ENCODE measurements around the gene EIF3B. TPM values are rescaled to one million over a fixed set of nuclear protein-coding genes. Genes with fewer than 3 reads are reported as not detected.

Gene EIF3B
- total and polyA plus RNA-seq, 9 of the 15 experiments (the other 6 are each of a cell fraction or from before 2014, with no cell fraction given): 25.9 to 494 (median 357) TPM

DNA sequence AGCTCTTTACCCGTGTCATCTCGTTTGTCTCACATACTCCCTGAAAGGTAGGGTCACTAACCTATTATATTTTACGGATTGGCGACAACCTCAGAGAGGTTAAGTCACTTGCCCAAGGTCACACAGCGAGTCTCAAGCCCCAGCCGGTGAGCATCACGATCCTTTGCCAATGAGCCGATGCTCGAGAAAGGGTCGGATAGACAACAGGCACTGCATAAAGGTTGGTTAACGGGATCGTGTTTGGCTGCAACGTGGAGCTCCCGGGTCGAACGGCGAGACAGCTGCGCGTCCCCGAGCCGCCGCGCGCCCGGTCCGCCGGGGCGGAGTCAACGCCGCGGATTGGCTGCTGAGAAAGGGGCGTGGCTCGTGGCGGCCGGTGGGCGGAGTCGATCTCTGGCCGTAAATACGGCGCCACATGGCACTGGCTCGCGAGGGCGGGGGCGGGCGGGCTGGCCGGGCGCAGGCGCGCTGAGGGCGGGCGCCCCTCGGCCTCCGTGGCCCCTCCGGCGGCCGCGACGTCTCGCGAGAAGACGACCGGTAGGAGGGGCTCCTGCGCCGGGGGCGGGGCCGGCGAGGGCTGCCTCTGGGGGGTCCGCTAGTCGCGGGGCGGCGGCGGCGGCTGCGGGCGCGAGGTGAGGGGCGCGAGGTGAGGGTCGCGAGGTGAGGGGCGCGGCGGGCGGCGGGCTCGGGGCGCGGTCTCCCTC lies 48.5 kb downstream of the EIF3B start, which contains the start of gene CHST12 (continued):
- no peak for TF ChIP-seq FOS (IDR thresholded peaks at IDR 0.05; ENCODE audit: extremely low read depth, insufficient read length)
- TF ChIP-seq TBP (optimal IDR thresholded peaks at IDR 0.05; ENCODE audit: low read depth, low read length): peak; percentile 49
- TF ChIP-seq, protein P1, sequence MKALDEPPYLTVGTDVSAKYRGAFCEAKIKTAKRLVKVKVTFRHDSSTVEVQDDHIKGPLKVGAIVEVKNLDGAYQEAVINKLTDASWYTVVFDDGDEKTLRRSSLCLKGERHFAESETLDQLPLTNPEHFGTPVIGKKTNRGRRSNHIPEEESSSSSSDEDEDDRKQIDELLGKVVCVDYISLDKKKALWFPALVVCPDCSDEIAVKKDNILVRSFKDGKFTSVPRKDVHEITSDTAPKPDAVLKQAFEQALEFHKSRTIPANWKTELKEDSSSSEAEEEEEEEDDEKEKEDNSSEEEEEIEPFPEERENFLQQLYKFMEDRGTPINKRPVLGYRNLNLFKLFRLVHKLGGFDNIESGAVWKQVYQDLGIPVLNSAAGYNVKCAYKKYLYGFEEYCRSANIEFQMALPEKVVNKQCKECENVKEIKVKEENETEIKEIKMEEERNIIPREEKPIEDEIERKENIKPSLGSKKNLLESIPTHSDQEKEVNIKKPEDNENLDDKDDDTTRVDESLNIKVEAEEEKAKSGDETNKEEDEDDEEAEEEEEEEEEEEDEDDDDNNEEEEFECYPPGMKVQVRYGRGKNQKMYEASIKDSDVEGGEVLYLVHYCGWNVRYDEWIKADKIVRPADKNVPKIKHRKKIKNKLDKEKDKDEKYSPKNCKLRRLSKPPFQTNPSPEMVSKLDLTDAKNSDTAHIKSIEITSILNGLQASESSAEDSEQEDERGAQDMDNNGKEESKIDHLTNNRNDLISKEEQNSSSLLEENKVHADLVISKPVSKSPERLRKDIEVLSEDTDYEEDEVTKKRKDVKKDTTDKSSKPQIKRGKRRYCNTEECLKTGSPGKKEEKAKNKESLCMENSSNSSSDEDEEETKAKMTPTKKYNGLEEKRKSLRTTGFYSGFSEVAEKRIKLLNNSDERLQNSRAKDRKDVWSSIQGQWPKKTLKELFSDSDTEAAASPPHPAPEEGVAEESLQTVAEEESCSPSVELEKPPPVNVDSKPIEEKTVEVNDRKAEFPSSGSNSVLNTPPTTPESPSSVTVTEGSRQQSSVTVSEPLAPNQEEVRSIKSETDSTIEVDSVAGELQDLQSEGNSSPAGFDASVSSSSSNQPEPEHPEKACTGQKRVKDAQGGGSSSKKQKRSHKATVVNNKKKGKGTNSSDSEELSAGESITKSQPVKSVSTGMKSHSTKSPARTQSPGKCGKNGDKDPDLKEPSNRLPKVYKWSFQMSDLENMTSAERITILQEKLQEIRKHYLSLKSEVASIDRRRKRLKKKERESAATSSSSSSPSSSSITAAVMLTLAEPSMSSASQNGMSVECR (CRISPR knock-in tag; IDR thresholded peaks at IDR 0.05): peak; percentile 54; the same call in 1 of the 2 replicates
- TF ChIP-seq, protein P2, sequence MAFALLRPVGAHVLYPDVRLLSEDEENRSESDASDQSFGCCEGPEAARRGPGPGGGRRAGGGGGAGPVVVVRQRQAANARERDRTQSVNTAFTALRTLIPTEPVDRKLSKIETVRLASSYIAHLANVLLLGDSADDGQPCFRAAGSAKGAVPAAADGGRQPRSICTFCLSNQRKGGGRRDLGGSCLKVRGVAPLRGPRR (CRISPR knock-in tag; IDR thresholded peaks at IDR 0.05): no peak
- TF ChIP-seq, protein P3, sequence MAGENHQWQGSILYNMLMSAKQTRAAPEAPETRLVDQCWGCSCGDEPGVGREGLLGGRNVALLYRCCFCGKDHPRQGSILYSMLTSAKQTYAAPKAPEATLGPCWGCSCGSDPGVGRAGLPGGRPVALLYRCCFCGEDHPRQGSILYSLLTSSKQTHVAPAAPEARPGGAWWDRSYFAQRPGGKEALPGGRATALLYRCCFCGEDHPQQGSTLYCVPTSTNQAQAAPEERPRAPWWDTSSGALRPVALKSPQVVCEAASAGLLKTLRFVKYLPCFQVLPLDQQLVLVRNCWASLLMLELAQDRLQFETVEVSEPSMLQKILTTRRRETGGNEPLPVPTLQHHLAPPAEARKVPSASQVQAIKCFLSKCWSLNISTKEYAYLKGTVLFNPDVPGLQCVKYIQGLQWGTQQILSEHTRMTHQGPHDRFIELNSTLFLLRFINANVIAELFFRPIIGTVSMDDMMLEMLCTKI (IDR thresholded peaks at IDR 0.05; ENCODE audit: partially characterized antibody): no peak
- 0 out of 2 replicates have a peak, but pooled peaks have one; percentile 16 for TF ChIP-seq RAD51 (IDR thresholded peaks at IDR 0.05; ENCODE audit: borderline replicate concordance, low read depth)
- TF ChIP-seq RBBP5 (IDR thresholded peaks at IDR 0.05; ENCODE audit: borderline replicate concordance, insufficient read depth, low read length, poor library complexity, severe bottlenecking): no peak
- no peak for TF ChIP-seq KLF16 (IDR thresholded peaks at IDR 0.05)
- peak; percentile 99 for TF ChIP-seq CBX1 (IDR thresholded peaks at IDR 0.05; ENCODE audit: low read depth)
- no peak for TF ChIP-seq TEAD4 (IDR thresholded peaks at IDR 0.05; ENCODE audit: low read length)
- TF ChIP-seq TEAD4 (CRISPR knock-in tag; IDR thresholded peaks at IDR 0.05; ENCODE audit: borderline replicate concordance): no peak
- TF ChIP-seq HDGF (IDR thresholded peaks at IDR 0.05): peak; percentile 100
- TF ChIP-seq SAP30 (IDR thresholded peaks at IDR 0.05; ENCODE audit: borderline replicate concordance, insufficient read depth, low read depth, low read length, poor library complexity, severe bottlenecking): no peak
- TF ChIP-seq TRIM24 (IDR thresholded peaks at IDR 0.05): 0 out of 4 replicates have a peak, but pooled peaks of 1 of the 2 experiments have one; percentile 54
- no peak for TF ChIP-seq ZNF445 (CRISPR knock-in tag; IDR thresholded peaks at IDR 0.05; ENCODE audit: low read depth)
- TF ChIP-seq TARDBP (IDR thresholded peaks at IDR 0.05): no peak
- peak; percentile 76 for TF ChIP-seq HMGN3 (IDR thresholded peaks at IDR 0.05; ENCODE audit: borderline replicate concordance, extremely low read depth, insufficient read length, low read depth, low read length)
- TF ChIP-seq RBM25 (IDR thresholded peaks at IDR 0.05; ENCODE audit: low read depth, low read length, severe bottlenecking): peak; percentile 98
- peak; percentile 20 for TF ChIP-seq NUFIP1 (IDR thresholded peaks at IDR 0.05; ENCODE audit: partially characterized antibody)
- TF ChIP-seq, protein P4, sequence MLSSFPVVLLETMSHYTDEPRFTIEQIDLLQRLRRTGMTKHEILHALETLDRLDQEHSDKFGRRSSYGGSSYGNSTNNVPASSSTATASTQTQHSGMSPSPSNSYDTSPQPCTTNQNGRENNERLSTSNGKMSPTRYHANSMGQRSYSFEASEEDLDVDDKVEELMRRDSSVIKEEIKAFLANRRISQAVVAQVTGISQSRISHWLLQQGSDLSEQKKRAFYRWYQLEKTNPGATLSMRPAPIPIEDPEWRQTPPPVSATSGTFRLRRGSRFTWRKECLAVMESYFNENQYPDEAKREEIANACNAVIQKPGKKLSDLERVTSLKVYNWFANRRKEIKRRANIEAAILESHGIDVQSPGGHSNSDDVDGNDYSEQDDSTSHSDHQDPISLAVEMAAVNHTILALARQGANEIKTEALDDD (IDR thresholded peaks at IDR 0.05): no peak
- TF ChIP-seq MTA1 (IDR thresholded peaks at IDR 0.05; ENCODE audit: borderline replicate concordance): peak; percentile 54; the same call in 1 of the 2 replicates
- peak; percentile 71 for TF ChIP-seq NBN (IDR thresholded peaks at IDR 0.05; ENCODE audit: low read depth)

All from K562 (cell line).